B cell (primary cell): ENCODE measurements around the gene ATXN7L3B. TPM values are rescaled to one million over a fixed set of nuclear protein-coding genes. Genes with fewer than 3 reads are reported as not detected.
A peak's percentile ranks its signal among the peaks of the same experiment; 100 is the strongest.

Experiments used
- ATAC-seq: fragments of 200-7000 bp; cut with Tn5 transposase; one replicate; pipeline ENCODE4 v1.10.0; 2021; ENCODE audit warnings: low read depth, mild to moderate bottlenecking, moderate number of reproducible peaks, moderate library complexity
- CTCF ChIA-PET: fragments of 350-600 bp; sonication (Branson Sonifier 250); formaldehyde crosslinking; loops from one replicate; lab custom pipeline; 2021; ENCODE audit warnings: antibody characterized with exemption, inconsistent platforms; lab: Charles Lee
- POLR2A ChIA-PET: fragments of 350-600 bp; sonication (Branson Sonifier 250); formaldehyde crosslinking; loops from one replicate; lab custom pipeline; 2021; ENCODE audit warnings: antibody characterized with exemption; lab: Charles Lee
- DNase-seq: peaks from one replicate; pipeline ENCODE4 v3.0.0; 2013
- H2AFZ ChIP-seq: 2 replicates; pipeline ENCODE4 v1.6.1; 2012; ENCODE audit warnings: mild to moderate bottlenecking, low read depth, low read length; ENCODE audit not compliant: insufficient read depth, poor library complexity, severe bottlenecking
- H3K27ac ChIP-seq, 2 donors: 1 replicate in 1 of 2; 2 replicates in 1 of 2; pipeline ENCODE4 v1.5.1; 2012 to 2013; ENCODE audit warnings: low read length in 2 of 2, mild to moderate bottlenecking in 2 of 2, moderate library complexity in 1 of 2
- H3K27me3 ChIP-seq, 4 experiments: fragments of 200-600 bp in 1 of 4; sonication (generic) in 1 of 4; replicated peaks in 1 of 4; 1 replicate in 2 of 4; 2 replicates in 2 of 4; pipeline versions ENCODE4 v1.6.1 to v1.7.0; 2013 to 2016; ENCODE audit warnings: low read length in 3 of 4, mild to moderate bottlenecking in 2 of 4, mixed read lengths in 1 of 4, moderate library complexity in 1 of 4; ENCODE audit not compliant: insufficient read depth in 4 of 4, control insufficient read depth in 3 of 4; ENCODE audit errors: control extremely low read depth in 1 of 4
- H3K36me3 ChIP-seq, 2 experiments: replicated peaks in 1 of 2; 1 replicate in 1 of 2; 2 replicates in 1 of 2; pipeline versions ENCODE4 v1.6.1 to v1.7.1; 2013; ENCODE audit warnings: low read length in 1 of 2; ENCODE audit not compliant: insufficient read depth in 2 of 2, control insufficient read depth in 1 of 2; ENCODE audit errors: control extremely low read depth in 1 of 2, extremely low read depth in 1 of 2
- H3K4me1 ChIP-seq, 2 donors: fragments of 200-600 bp in 1 of 2; sonication (generic) in 1 of 2; 1 replicate in 1 of 2; 2 replicates in 1 of 2; pipeline versions ENCODE4 v1.5.1 to v1.6.1; 2013 to 2017; ENCODE audit warnings: low read length in 2 of 2; ENCODE audit not compliant: control insufficient read depth in 2 of 2, insufficient read depth in 2 of 2
- H3K4me2 ChIP-seq: replicated peaks from 2 replicates; pipeline ENCODE3; 2012; ENCODE audit warnings: mild to moderate bottlenecking, low read depth, low read length; ENCODE audit not compliant: poor library complexity, severe bottlenecking
- H3K4me3 ChIP-seq, 5 experiments: fragments of 200-600 bp in 1 of 5; sonication (generic) in 1 of 5; 1 replicate in 3 of 5; 2 replicates in 2 of 5; pipeline versions ENCODE4 v1.5.1 to v1.7.0; 2011 to 2016; ENCODE audit warnings: low read length in 4 of 5, mild to moderate bottlenecking in 4 of 5, low read depth in 2 of 5, control low read depth in 1 of 5, moderate library complexity in 1 of 5; ENCODE audit not compliant: insufficient read depth in 1 of 5; ENCODE audit errors: control extremely low read depth in 1 of 5, extremely low read depth in 1 of 5
- H3K79me2 ChIP-seq: fragments of 200-600 bp; sonication (generic); one replicate; pipeline ENCODE4 v1.6.0; 2016; ENCODE audit warnings: low read length; ENCODE audit not compliant: control insufficient read depth, insufficient read depth
- H3K9ac ChIP-seq: fragments of 200-600 bp; sonication (generic); 2 replicates; pipeline ENCODE4 v1.6.1; 2017; ENCODE audit warnings: mild to moderate bottlenecking, low read length, moderate library complexity
- H3K9me3 ChIP-seq, 3 donors: one replicate each; pipeline versions ENCODE4 v1.6.1 to v1.7.1; 2013; ENCODE audit warnings: low read length in 2 of 3; ENCODE audit not compliant: control insufficient read depth in 2 of 3, insufficient read depth in 1 of 3; ENCODE audit errors: control extremely low read depth in 1 of 3
- H4K20me1 ChIP-seq: 2 replicates; pipeline ENCODE4 v1.6.0; 2012; ENCODE audit warnings: mild to moderate bottlenecking, low read length; ENCODE audit not compliant: insufficient read depth, control insufficient read depth, poor library complexity, severe bottlenecking
- H3K27ac Mint-ChIP-seq: one replicate; pipeline ENCODE4 v1.8.0; 2021; ENCODE audit warnings: mixed read lengths
- H3K27me3 Mint-ChIP-seq: one replicate; pipeline ENCODE4 v1.8.0; 2021; ENCODE audit warnings: mixed read lengths
- H3K4me1 Mint-ChIP-seq: one replicate; pipeline ENCODE4 v1.8.0; 2021; ENCODE audit warnings: mixed read lengths
- H3K4me3 Mint-ChIP-seq: one replicate; pipeline ENCODE4 v1.8.0; 2021; ENCODE audit warnings: mixed read lengths
- H3K9me3 Mint-ChIP-seq: one replicate; pipeline ENCODE4 v1.8.0; 2022; ENCODE audit warnings: mixed read lengths; ENCODE audit not compliant: insufficient read depth
- CTCF ChIP-seq: fragments of 200-600 bp; IDR thresholded peaks from one replicate; pipeline ENCODE4 v1.8.0; 2022; ENCODE audit warnings: antibody characterized with exemption, mild to moderate bottlenecking
- EZH2 ChIP-seq: IDR thresholded peaks from 2 replicates; pipeline ENCODE4 v1.6.1; 2012; ENCODE audit warnings: borderline replicate concordance, low read depth, mild to moderate bottlenecking, moderate library complexity, low read length; ENCODE audit not compliant: insufficient read depth, poor library complexity, severe bottlenecking
- WGBS: methylation state at CpG from one replicate; pipeline ENCODE4 v1.1.5; 2013; ENCODE audit warnings: missing lambda C conversion rate; ENCODE audit not compliant: insufficient coverage; 5-methylcytosine and 5-hydroxymethylcytosine counted together
- intact Hi-C: fragments of 100-400 bp; cut with micrococcal nuclease; formaldehyde crosslinking; loops from one replicate; pipeline ENCODE4 v1.10.0; 2022
- polyA minus RNA-seq: library from RNA; depleted of rRNA, polyadenylated mRNA; stranded (reverse); fragments of >200 nt; gene quantifications from 2 replicates; pipeline ENCODE4 v1.2.3, GENCODE V29; 2012
- polyA plus RNA-seq: library from polyadenylated mRNA; depleted of rRNA; stranded (reverse); fragments of >200 nt; gene quantifications from 2 replicates; pipeline ENCODE4 v1.2.3, GENCODE V29; 2012
- total RNA-seq, 2 donors: library from RNA; stranded (reverse); fragments of 120-200 nt in 1 of 2; gene quantifications; 1 replicate in 1 of 2; 2 replicates in 1 of 2; pipeline versions ENCODE4 v1.2.3 to v1.2.4, GENCODE V29; 2013 to 2022

ATXN7L3B gene, protein sequence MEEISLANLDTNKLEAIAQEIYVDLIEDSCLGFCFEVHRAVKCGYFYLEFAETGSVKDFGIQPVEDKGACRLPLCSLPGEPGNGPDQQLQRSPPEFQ
- total RNA-seq (35.3 and 38.6 TPM in 2 replicates), polyA plus RNA-seq (15.0 and 24.9 TPM in 2 replicates), polyA minus RNA-seq (24.5 and 32.0 TPM in 2 replicates)
- 41.1 TPM for total RNA-seq (2013)

GRCh38 chr12:74537707-74538385 lies at the start of gene ATXN7L3B:
ATXN7L3B (plus strand) TSS chr12:74537835; CDS start chr12:74538113, 278 bp downstream.
- H3K79me2 ChIP-seq = peaks cover 39% of the 10 kb centered on the region
- TF ChIP-seq CTCF (no peak), EZH2 (no peak)

DNA sequence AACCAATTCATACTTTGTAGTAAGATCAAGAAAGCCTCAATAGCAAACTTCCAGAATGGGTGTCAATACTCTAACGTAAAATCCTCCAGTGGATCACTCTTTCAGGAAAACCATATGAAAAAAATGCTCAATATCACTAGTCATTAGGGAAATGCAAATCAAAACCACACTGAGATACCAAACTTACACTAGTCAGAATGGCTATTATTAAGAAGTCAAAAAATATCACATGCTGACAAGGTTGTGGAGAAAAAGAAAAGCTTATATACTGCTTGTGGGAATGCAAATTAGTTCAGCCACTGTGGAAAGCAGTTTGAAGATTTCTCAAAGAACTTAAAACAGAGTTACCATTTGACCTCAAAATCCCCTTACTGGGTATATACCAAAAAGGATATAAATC lies 49.5 kb upstream of the ATXN7L3B start:
- Histone ChIP-seq H4K20me1 (no peaks in the 10 kb centered on the region), H3K79me2 (no peaks in the 10 kb centered on the region), H3K9ac (no peak overlapping the region), H3K4me3 (no peak overlapping the region), H3K4me2 (no peak overlapping the region), H3K9me3 (no peaks in the 10 kb centered on the region), H3K27ac (no peak overlapping the region), H3K27me3 (no peaks in the 10 kb centered on the region), H2AFZ (no peak overlapping the region), H3K4me1 (peaks cover 0 to 6% of the 10 kb centered on the region in 2 donors), H3K36me3 (no peaks in the 10 kb centered on the region)
- H3K27ac Mint-ChIP-seq = no peak overlapping the region
- no peaks in the 10 kb centered on the region for H3K9me3 Mint-ChIP-seq
- intact Hi-C loops = no loop called here
- TF ChIP-seq CTCF (no peak), EZH2 (no peak)
- no peak for ATAC-seq
- WGBS = no CpG with 5 or more reads among the region's 1 CpG
- no peak overlapping the region for H3K4me3 Mint-ChIP-seq
- ChIA-PET POLR2A (no interaction called here), CTCF (no interaction called here)
- H3K4me1 Mint-ChIP-seq = peaks cover 22% of the 10 kb centered on the region
- no peak for DNase-seq
- H3K27me3 Mint-ChIP-seq = no peaks in the 10 kb centered on the region

More at GRCh38 chr12:74537707-74538385, at the start of gene ATXN7L3B:
- H3K9me3 Mint-ChIP-seq = peaks cover 3% of the 10 kb centered on the region
- POLR2A ChIA-PET = interaction anchor here (1.6 kb wide), 1 partner anchor 1810 kb away, joined by 4 read pairs; the partner anchor contains the start of gene BBS10
- Histone ChIP-seq H3K9ac (peak within 1 kb of the TSS; percentile 98), H3K4me1 (peaks cover 41 to 44% of the 10 kb centered on the region in 2 donors), H3K36me3 (peaks cover 0 to 25% of the 10 kb centered on the region in 2 experiments), H3K4me2 (peak within 1 kb of the TSS; percentile 83), H4K20me1 (peaks cover 22% of the 10 kb centered on the region), H3K9me3 (no peaks in the 10 kb centered on the region), H2AFZ (peak within 1 kb of the TSS; percentile 80), H3K27ac (peak within 1 kb of the TSS; percentile 92 to 94), H3K4me3 (peak within 1 kb of the TSS; percentile 71 to 97 (median 96)), H3K27me3 (no peaks in the 10 kb centered on the region)
- peak within 1 kb of the TSS; percentile 98 for H3K27ac Mint-ChIP-seq
- under 1% methylated on average over 46 of the region's 49 CpGs for WGBS
- peaks cover 56% of the 10 kb centered on the region for H3K4me1 Mint-ChIP-seq
- DNase-seq = peak; percentile 97
- intact Hi-C loops = loop anchor here (2.0 to 10.0 kb wide), 3 partner anchors 977 to 1547 kb away; partner anchors contain the start of genes KRR1 and NAP1L1
- peak within 1 kb of the TSS; percentile 98 for H3K4me3 Mint-ChIP-seq
- no peaks in the 10 kb centered on the region for H3K27me3 Mint-ChIP-seq
- CTCF ChIA-PET = interaction anchor here (0.8 kb wide), 1 partner anchor 12 kb away, joined by 3 read pairs; no protein-coding TSS in a partner anchor
- peak; percentile 97 for ATAC-seq
